IPS DF 6.9 (cell line): Measurements from ENCODE around the gene SDF4.

Source experiments
- DNase-seq: peaks from one replicate; pipeline ENCODE4 v3.0.0-alpha.2; 2013; ENCODE audit warnings: low read depth, low spot score
- H3K27ac ChIP-seq: one replicate; pipeline ENCODE4 v1.5.1; 2013; ENCODE audit warnings: low read length, control low read depth
- H3K27me3 ChIP-seq: 2 replicates; pipeline ENCODE4 v1.6.1; 2013; ENCODE audit warnings: mild to moderate bottlenecking, low read length; ENCODE audit not compliant: control insufficient read depth, insufficient read depth
- H3K36me3 ChIP-seq: 2 replicates; pipeline ENCODE4 v1.6.1; 2013; ENCODE audit warnings: low read length; ENCODE audit not compliant: control insufficient read depth, insufficient read depth
- H3K4me1 ChIP-seq: 2 replicates; pipeline ENCODE4 v1.6.1; 2013; ENCODE audit warnings: low read length; ENCODE audit not compliant: control insufficient read depth, insufficient read depth
- H3K4me3 ChIP-seq: 2 replicates; pipeline ENCODE4 v1.5.1; 2013; ENCODE audit warnings: mild to moderate bottlenecking, low read length
- H3K9me3 ChIP-seq: 2 replicates; pipeline ENCODE4 v1.6.1; 2013; ENCODE audit warnings: low read length, inconsistent platforms; ENCODE audit not compliant: control insufficient read depth, insufficient read depth
- WGBS: extraction: QIAGEN DNeasy Blood & Tissue Kit; methylation state at CpG from one replicate; pipeline ENCODE4 v1.1.7; 2013; ENCODE audit warnings: mixed read lengths, missing lambda C conversion rate; ENCODE audit not compliant: insufficient read length, insufficient coverage; 5-methylcytosine and 5-hydroxymethylcytosine counted together

The SDF4 gene

DNA sequence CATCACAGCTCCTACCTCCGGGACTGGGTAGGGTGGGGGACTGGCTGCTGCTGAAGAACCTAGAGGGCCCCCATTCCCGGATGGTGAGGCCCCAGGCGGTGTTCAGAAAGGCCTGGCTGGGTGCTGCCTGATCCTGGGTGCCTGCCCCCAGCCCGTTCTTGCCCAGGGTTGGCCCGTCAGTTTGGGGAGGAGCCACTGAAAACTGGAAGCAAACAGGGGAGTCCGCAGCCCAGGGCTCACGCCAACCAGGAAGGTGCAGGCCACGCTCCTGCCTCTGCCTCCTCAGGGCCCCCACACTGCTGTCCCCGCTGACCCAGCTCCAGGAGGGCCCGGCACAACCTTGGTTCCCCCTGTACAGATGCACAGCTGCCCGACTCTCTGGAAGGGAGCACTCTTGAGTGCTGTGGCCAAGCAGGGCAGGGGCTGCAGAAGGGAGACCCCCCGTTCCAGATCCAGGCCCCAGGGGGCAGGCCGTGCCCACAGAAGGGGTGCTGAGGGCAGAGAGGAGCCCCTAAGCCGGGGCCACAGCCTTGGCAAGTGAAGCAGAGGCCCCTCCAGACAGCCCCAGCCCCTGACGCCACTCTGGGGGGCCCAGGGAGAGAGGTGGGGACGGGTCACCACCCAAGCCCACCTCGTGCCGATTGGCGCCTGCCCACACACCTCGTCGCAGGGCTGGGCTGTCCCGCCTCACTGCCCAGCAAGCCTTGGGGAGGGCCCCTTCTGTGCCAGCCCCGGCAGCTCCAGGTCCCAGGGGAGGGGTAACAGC, 9.2 kb upstream of the SDF4 start:
- H3K9me3 ChIP-seq: no peaks in the 10 kb centered on the region
- no peaks in the 10 kb centered on the region; the same call in 1 of the 2 replicates for H3K27me3 ChIP-seq
- no CpG with 5 or more reads among the region's 23 CpGs for WGBS
- no peak overlapping the region for H3K27ac ChIP-seq
- DNase-seq: no peak
- no peaks in the 10 kb centered on the region for H3K36me3 ChIP-seq
- peaks cover 2% of the 10 kb centered on the region; the same call in 1 of the 2 replicates for H3K4me1 ChIP-seq
- no peak overlapping the region for H3K4me3 ChIP-seq

DNA sequence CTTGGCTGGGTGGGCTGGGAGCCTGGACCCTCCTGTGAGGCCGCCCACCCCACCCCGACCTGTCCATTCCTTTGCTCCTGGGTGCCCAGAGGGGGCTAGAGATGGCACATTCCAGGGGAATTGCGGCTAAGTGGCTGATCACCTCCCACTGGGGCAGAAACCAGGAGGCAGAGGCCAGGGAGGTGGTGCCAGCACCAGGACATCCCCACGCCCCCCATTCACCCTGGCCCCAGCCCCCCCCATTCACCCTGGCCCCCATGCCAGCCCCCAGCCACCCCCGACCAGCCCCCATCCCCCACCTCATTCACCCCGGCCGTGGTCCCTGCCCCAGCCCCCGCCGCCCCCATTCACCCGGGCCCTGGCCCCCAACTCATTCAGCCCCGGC, 8.5 kb upstream of the SDF4 start:
- no peaks in the 10 kb centered on the region for H3K9me3 ChIP-seq
- no peak overlapping the region for H3K4me3 ChIP-seq
- no peaks in the 10 kb centered on the region for H3K36me3 ChIP-seq
- peaks cover 2% of the 10 kb centered on the region; the same call in 1 of the 2 replicates for H3K4me1 ChIP-seq
- H3K27me3 ChIP-seq: no peaks in the 10 kb centered on the region
- no peak for DNase-seq
- WGBS: no CpG with 5 or more reads among the region's 11 CpGs
- H3K27ac ChIP-seq: no peak overlapping the region

- peaks cover 2% of the 10 kb centered on the region; the same call in 1 of the 2 replicates for H3K4me1 ChIP-seq
- no peak for DNase-seq
- no peaks in the 10 kb centered on the region for H3K27me3 ChIP-seq
- WGBS: no CpG with 5 or more reads among the region's 30 CpGs
- no peak overlapping the region for H3K27ac ChIP-seq
- no peaks in the 10 kb centered on the region for H3K9me3 ChIP-seq
- H3K36me3 ChIP-seq: no peaks in the 10 kb centered on the region
- H3K4me3 ChIP-seq: no peak overlapping the region
Observed at GRCh38 chr1:1239614-1240347, 8.0 kb upstream of the SDF4 start.

- no peak for DNase-seq
- WGBS: no CpG with 5 or more reads among the region's 15 CpGs
- peaks cover 2% of the 10 kb centered on the region; the same call in 1 of the 2 replicates for H3K4me1 ChIP-seq
Observed at GRCh38 chr1:1239227-1239613, 7.4 kb upstream of the SDF4 start.

GRCh38 chr1:1238702-1239178, 6.9 kb upstream of the SDF4 start:
- Histone ChIP-seq H3K27me3 (no peaks in the 10 kb centered on the region), H3K27ac (no peak overlapping the region), H3K36me3 (no peaks in the 10 kb centered on the region), H3K9me3 (no peaks in the 10 kb centered on the region), H3K4me1 (peaks cover 2% of the 10 kb centered on the region; the same call in 1 of the 2 replicates), H3K4me3 (no peak overlapping the region)
- WGBS: no CpG with 5 or more reads among the region's 19 CpGs
- no peak for DNase-seq

More at GRCh38 chr1:1239227-1239613, 7.4 kb upstream of the SDF4 start:
- no peaks in the 10 kb centered on the region for H3K36me3 ChIP-seq
- no peaks in the 10 kb centered on the region for H3K27me3 ChIP-seq
- H3K4me3 ChIP-seq: no peak overlapping the region
- H3K9me3 ChIP-seq: no peaks in the 10 kb centered on the region
- H3K27ac ChIP-seq: no peak overlapping the region

GRCh38 chr1:1237874-1238701, 6.3 kb upstream of the SDF4 start:
- Histone ChIP-seq H3K27ac (no peak overlapping the region), H3K9me3 (no peaks in the 10 kb centered on the region), H3K27me3 (no peaks in the 10 kb centered on the region), H3K4me3 (no peak overlapping the region), H3K36me3 (no peaks in the 10 kb centered on the region; the same call in 1 of the 2 replicates), H3K4me1 (peaks cover 2% of the 10 kb centered on the region; the same call in 1 of the 2 replicates)
- no peak for DNase-seq
- WGBS: no CpG with 5 or more reads among the region's 48 CpGs

GRCh38 chr1:1236945-1237873, 5.4 kb upstream of the SDF4 start:
- no peaks in the 10 kb centered on the region for H3K27me3 ChIP-seq
- H3K4me3 ChIP-seq: no peak overlapping the region
- no CpG with 5 or more reads among the region's 34 CpGs for WGBS
- no peaks in the 10 kb centered on the region; the same call in 1 of the 2 replicates for H3K36me3 ChIP-seq
- no peaks in the 10 kb centered on the region for H3K9me3 ChIP-seq
- DNase-seq: no peak
- H3K27ac ChIP-seq: no peak overlapping the region
- peaks cover 7% of the 10 kb centered on the region; the same call in 1 of the 2 replicates for H3K4me1 ChIP-seq

- DNase-seq: no peak
- no CpG with 5 or more reads among the region's 22 CpGs for WGBS
Observed at GRCh38 chr1:1236176-1236763, 4.5 kb upstream of the SDF4 start.

GRCh38 chr1:1235016-1235744, 3.4 kb upstream of the SDF4 start:
- Histone ChIP-seq H3K4me3 (no peak overlapping the region), H3K4me1 (peaks cover 7% of the 10 kb centered on the region; the same call in 1 of the 2 replicates), H3K9me3 (no peaks in the 10 kb centered on the region), H3K27me3 (no peaks in the 10 kb centered on the region), H3K36me3 (no peaks in the 10 kb centered on the region; the same call in 1 of the 2 replicates), H3K27ac (no peak overlapping the region)
- no peak for DNase-seq
- no CpG with 5 or more reads among the region's 27 CpGs for WGBS

More at GRCh38 chr1:1236176-1236763, 4.5 kb upstream of the SDF4 start:
- Histone ChIP-seq H3K36me3 (no peaks in the 10 kb centered on the region; the same call in 1 of the 2 replicates), H3K9me3 (no peaks in the 10 kb centered on the region), H3K4me3 (no peak overlapping the region), H3K4me1 (peaks cover 7% of the 10 kb centered on the region; the same call in 1 of the 2 replicates), H3K27me3 (no peaks in the 10 kb centered on the region), H3K27ac (no peak overlapping the region)
